HL-60 (cell line): ENCODE measurements around the gene CNTNAP2.
"Not testable (repeated sequence)": the region's sequence is repeated elsewhere in the genome, so short reads cannot be mapped to it uniquely, and the experiment has no call there.

Experiments used
- DNase-seq, 2 experiments: peaks; one replicate each; pipeline ENCODE4 v3.0.0-alpha.2; 2010 to 2020; ENCODE audit warnings: low read depth in 1 of 2, low spot score in 1 of 2
- H3K27ac ChIP-seq: fragments of 250-450 bp; sonication (Bioruptor Pico); replicated peaks from 2 replicates; pipeline ENCODE4 v1.5.1; 2020; ENCODE audit warnings: mild to moderate bottlenecking, moderate library complexity
- H3K27me3 ChIP-seq: fragments of 250-450 bp; sonication (Bioruptor Pico); 2 replicates; pipeline ENCODE4 v1.5.1; 2021; ENCODE audit warnings: mild to moderate bottlenecking, moderate library complexity; ENCODE audit not compliant: insufficient read depth, poor library complexity, severe bottlenecking
- H3K4me3 ChIP-seq: replicated peaks from 2 replicates; pipeline ENCODE4 v1.5.1; 2011; ENCODE audit warnings: mild to moderate bottlenecking, control low read depth, low read length; ENCODE audit not compliant: insufficient read depth
- GABPA ChIP-seq: IDR thresholded peaks from 2 replicates; pipeline ENCODE4 v1.6.1; 2012; ENCODE audit warnings: low read depth
- POLR2AphosphoS5 ChIP-seq: IDR thresholded peaks from 2 replicates; pipeline ENCODE4 v1.6.1; 2012; ENCODE audit warnings: low read depth
- SPI1 ChIP-seq: IDR thresholded peaks from 2 replicates; pipeline ENCODE4 v1.6.1; 2012; ENCODE audit warnings: low read depth, mild to moderate bottlenecking, borderline replicate concordance
- TF ChIP-seq, protein P1 (sequence below): IDR thresholded peaks from 2 replicates; pipeline ENCODE4 v1.6.1; 2012; ENCODE audit warnings: low read depth; ENCODE audit not compliant: insufficient replicate concordance
- TF ChIP-seq, protein P2 (sequence below): IDR thresholded peaks from one replicate; pipeline ENCODE4 v1.5.1; 2011; ENCODE audit warnings: low read length, control low read depth, inconsistent platforms; ENCODE audit not compliant: insufficient read depth

The CNTNAP2 gene

GRCh38 chr7:146902266-146902665 is 785.7 kb downstream of the CNTNAP2 start:
- H3K4me3 ChIP-seq, result no peak overlapping the region

GRCh38 chr7:146902728-146903127 is 786.1 kb downstream of the CNTNAP2 start:
- Histone ChIP-seq H3K27ac (no peak overlapping the region), H3K27me3 (no peaks in the 10 kb centered on the region), H3K4me3 (no peak overlapping the region)
- no peak for DNase-seq
- TF ChIP-seq SPI1 (no peak), GABPA (no peak), POLR2AphosphoS5 (no peak)
- TF ChIP-seq, protein P1, sequence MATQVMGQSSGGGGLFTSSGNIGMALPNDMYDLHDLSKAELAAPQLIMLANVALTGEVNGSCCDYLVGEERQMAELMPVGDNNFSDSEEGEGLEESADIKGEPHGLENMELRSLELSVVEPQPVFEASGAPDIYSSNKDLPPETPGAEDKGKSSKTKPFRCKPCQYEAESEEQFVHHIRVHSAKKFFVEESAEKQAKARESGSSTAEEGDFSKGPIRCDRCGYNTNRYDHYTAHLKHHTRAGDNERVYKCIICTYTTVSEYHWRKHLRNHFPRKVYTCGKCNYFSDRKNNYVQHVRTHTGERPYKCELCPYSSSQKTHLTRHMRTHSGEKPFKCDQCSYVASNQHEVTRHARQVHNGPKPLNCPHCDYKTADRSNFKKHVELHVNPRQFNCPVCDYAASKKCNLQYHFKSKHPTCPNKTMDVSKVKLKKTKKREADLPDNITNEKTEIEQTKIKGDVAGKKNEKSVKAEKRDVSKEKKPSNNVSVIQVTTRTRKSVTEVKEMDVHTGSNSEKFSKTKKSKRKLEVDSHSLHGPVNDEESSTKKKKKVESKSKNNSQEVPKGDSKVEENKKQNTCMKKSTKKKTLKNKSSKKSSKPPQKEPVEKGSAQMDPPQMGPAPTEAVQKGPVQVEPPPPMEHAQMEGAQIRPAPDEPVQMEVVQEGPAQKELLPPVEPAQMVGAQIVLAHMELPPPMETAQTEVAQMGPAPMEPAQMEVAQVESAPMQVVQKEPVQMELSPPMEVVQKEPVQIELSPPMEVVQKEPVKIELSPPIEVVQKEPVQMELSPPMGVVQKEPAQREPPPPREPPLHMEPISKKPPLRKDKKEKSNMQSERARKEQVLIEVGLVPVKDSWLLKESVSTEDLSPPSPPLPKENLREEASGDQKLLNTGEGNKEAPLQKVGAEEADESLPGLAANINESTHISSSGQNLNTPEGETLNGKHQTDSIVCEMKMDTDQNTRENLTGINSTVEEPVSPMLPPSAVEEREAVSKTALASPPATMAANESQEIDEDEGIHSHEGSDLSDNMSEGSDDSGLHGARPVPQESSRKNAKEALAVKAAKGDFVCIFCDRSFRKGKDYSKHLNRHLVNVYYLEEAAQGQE, result no peak
- TF ChIP-seq, protein P2, sequence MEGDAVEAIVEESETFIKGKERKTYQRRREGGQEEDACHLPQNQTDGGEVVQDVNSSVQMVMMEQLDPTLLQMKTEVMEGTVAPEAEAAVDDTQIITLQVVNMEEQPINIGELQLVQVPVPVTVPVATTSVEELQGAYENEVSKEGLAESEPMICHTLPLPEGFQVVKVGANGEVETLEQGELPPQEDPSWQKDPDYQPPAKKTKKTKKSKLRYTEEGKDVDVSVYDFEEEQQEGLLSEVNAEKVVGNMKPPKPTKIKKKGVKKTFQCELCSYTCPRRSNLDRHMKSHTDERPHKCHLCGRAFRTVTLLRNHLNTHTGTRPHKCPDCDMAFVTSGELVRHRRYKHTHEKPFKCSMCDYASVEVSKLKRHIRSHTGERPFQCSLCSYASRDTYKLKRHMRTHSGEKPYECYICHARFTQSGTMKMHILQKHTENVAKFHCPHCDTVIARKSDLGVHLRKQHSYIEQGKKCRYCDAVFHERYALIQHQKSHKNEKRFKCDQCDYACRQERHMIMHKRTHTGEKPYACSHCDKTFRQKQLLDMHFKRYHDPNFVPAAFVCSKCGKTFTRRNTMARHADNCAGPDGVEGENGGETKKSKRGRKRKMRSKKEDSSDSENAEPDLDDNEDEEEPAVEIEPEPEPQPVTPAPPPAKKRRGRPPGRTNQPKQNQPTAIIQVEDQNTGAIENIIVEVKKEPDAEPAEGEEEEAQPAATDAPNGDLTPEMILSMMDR, result no peak

More at GRCh38 chr7:146902266-146902665, 785.7 kb downstream of the CNTNAP2 start:
- TF ChIP-seq, protein P2, result no peak
- TF ChIP-seq SPI1 (no peak), POLR2AphosphoS5 (no peak), GABPA (no peak)
- TF ChIP-seq, protein P1, result no peak
- Histone ChIP-seq H3K27ac (no peak overlapping the region), H3K27me3 (no peaks in the 10 kb centered on the region)
- DNase-seq, result no peak

DNA sequence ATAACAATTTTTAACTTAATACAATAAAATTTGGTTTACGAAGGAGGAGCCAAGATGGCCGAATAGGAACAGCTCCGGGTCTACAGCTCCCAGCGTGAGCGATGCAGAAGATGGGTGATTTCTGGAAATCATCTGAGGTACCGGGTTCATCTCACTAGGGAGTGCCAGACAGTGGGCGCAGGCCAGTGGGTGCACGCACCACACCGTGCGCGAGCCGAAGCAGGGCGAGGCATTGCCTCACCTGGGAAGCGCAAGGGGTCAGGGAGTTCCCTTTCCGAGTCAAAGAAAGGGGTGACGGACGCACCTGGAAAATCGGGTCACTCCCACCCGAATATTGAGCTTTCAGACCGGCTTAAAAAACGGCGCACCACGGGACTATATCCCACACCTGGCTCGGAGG is 789.1 kb downstream of the CNTNAP2 start:
- not testable (repeated sequence) for H3K27ac ChIP-seq, DNase-seq, H3K4me3 ChIP-seq, H3K27me3 ChIP-seq

DNA sequence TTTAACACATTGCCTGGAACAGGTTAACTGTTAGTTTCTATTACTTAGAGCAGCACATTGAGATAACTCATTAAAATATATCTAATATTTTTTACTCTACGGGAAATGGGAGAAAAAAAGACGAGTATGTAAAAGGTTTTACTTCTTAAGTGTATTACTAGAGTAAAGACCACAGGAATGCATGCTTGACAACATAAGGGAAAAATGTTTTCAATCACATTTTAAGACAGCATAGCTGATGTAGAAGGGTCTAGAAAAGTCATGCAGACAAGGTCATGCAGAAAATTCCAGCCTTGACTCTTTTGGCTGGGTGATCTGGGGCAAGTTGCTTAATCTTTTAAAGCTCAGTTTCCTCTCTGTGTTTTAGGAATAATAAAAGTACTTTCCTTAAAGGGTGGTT is 806.2 kb downstream of the CNTNAP2 start:
- H3K27ac ChIP-seq, result no peak overlapping the region
- H3K27me3 ChIP-seq, result no peaks in the 10 kb centered on the region
- no peak for TF ChIP-seq SPI1
- TF ChIP-seq, protein P1, result no peak
- TF ChIP-seq, protein P2, result no peak
- TF ChIP-seq POLR2AphosphoS5, result no peak
- TF ChIP-seq GABPA, result no peak

More for the DNA sequence above, 806.2 kb downstream of the CNTNAP2 start:
- DNase-seq, result no peak
- H3K4me3 ChIP-seq, result no peak overlapping the region
